SU-DHL-6 (cell line): ENCODE measurements around the gene PTPRN2.

Experiments used
- H2AFZ ChIP-seq: fragments of 200-600 bp; sonication (generic); 2 replicates; pipeline ENCODE4 v1.6.1; 2014; ENCODE audit warnings: low read depth, mild to moderate bottlenecking, moderate library complexity, mixed read lengths, antibody characterized with exemption, low read length; ENCODE audit not compliant: severe bottlenecking
- H3F3A ChIP-seq: fragments of 200-600 bp; shearing (Covaris generic); 2 replicates; pipeline ENCODE4 v1.6.0; 2016; ENCODE audit warnings: antibody characterized with exemption, mild to moderate bottlenecking; ENCODE audit not compliant: insufficient read depth
- H3K27ac ChIP-seq: fragments of 200-600 bp; sonication (generic); 2 replicates; pipeline ENCODE4 v1.5.1; 2016; ENCODE audit warnings: low read depth, mild to moderate bottlenecking, low read length, moderate library complexity, mixed read lengths
- H3K27me3 ChIP-seq: fragments of 200-600 bp; sonication (generic), shearing (Covaris generic); 2 replicates; pipeline ENCODE4 v1.6.0; 2014; ENCODE audit warnings: mild to moderate bottlenecking, low read length
- H3K36me3 ChIP-seq: fragments of 200-600 bp; sonication (generic); 2 replicates; pipeline ENCODE4 v1.6.1; 2014; ENCODE audit warnings: mild to moderate bottlenecking, low read length, mixed read lengths
- H3K4me2 ChIP-seq: fragments of 300-600, 200-600 bp; shearing (Covaris generic), sonication (generic); 2 replicates; pipeline ENCODE4 v1.6.0; 2014; ENCODE audit warnings: low read length, low read depth, mild to moderate bottlenecking; ENCODE audit not compliant: poor library complexity, severe bottlenecking
- H3K4me3 ChIP-seq: fragments of 200-600 bp; sonication (generic); 2 replicates; pipeline ENCODE4 v1.5.1; 2014; ENCODE audit warnings: antibody characterized with exemption, low read length, mild to moderate bottlenecking, mixed read lengths; ENCODE audit not compliant: insufficient read depth, poor library complexity, severe bottlenecking
- H3K79me2 ChIP-seq: fragments of 200-600 bp; sonication (generic); 2 replicates; pipeline ENCODE4 v1.6.1; 2014; ENCODE audit warnings: mild to moderate bottlenecking, low read length, moderate library complexity; ENCODE audit not compliant: insufficient read depth
- H3K9ac ChIP-seq: fragments of 200-600 bp; sonication (generic); 2 replicates; pipeline ENCODE4 v1.7.0; 2014; ENCODE audit warnings: mild to moderate bottlenecking, low read length
- H3K9me2 ChIP-seq: fragments of 200-600 bp; sonication (generic); replicated peaks from 2 replicates; pipeline ENCODE4 v1.6.1; 2014; ENCODE audit warnings: low read length; ENCODE audit not compliant: insufficient read depth
- H3K9me3 ChIP-seq: fragments of 200-600 bp; sonication (generic); 2 replicates; pipeline ENCODE4 v1.6.1; 2014; ENCODE audit warnings: low read length, mixed read lengths; ENCODE audit not compliant: insufficient read depth
- H4K20me1 ChIP-seq: fragments of 200-600 bp; sonication (generic); 2 replicates; pipeline ENCODE4 v1.6.1; 2014; ENCODE audit warnings: low read depth, mild to moderate bottlenecking, antibody characterized with exemption, low read length, moderate library complexity, mixed read lengths
- EZH2phosphoT487 ChIP-seq: fragments of 200-600 bp; sonication (generic), shearing (Covaris generic); conservative IDR thresholded peaks from 2 replicates; pipeline ENCODE4 v1.6.1; 2018; ENCODE audit warnings: mild to moderate bottlenecking, antibody characterized with exemption, low read length, moderate library complexity, mixed read lengths
- TF ChIP-seq, protein P1 (sequence below): fragments of 200-600 bp; sonication (generic); IDR thresholded peaks from one replicate; pipeline ENCODE4 v1.5.1; 2017; ENCODE audit warnings: antibody characterized with exemption, mild to moderate bottlenecking, low read length, moderate library complexity; ENCODE audit not compliant: insufficient read depth, poor library complexity, severe bottlenecking

The PTPRN2 gene

DNA sequence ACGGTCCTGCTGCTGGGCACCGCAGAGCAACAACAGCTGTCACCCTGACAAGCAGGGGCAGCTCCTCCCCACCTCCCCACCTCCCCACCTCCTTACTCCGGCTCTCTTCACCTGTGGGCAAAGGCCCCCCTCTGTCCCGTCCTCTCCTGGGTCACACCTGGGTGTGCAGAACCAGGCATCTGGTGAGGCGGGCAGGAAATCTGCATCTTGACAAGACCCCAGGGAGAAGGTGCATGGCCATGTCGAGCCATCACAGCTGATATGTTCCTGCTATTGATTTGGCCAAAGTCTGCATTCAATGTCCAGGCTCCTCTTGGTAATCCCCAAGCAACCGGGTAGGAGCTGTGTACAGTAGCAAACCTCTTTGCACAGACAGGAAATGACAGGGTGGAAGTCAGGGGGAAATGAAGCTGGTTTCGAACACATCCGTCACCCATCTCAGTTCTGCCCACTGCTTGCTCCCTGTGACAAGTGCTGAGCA, 696.7 kb downstream of the PTPRN2 start:
- Histone ChIP-seq H3K4me2 (no peak overlapping the region), H3K27ac (no peak overlapping the region), H2AFZ (no peak overlapping the region), H3K9ac (no peak overlapping the region), H4K20me1 (no peaks in the 10 kb centered on the region), H3F3A (no peaks in the 10 kb centered on the region), H3K9me2 (no peaks in the 10 kb centered on the region), H3K4me3 (no peak overlapping the region), H3K27me3 (no peaks in the 10 kb centered on the region), H3K79me2 (no peaks in the 10 kb centered on the region), H3K36me3 (no peaks in the 10 kb centered on the region), H3K9me3 (no peaks in the 10 kb centered on the region)
- TF ChIP-seq EZH2phosphoT487: no peak
- TF ChIP-seq, protein P1, sequence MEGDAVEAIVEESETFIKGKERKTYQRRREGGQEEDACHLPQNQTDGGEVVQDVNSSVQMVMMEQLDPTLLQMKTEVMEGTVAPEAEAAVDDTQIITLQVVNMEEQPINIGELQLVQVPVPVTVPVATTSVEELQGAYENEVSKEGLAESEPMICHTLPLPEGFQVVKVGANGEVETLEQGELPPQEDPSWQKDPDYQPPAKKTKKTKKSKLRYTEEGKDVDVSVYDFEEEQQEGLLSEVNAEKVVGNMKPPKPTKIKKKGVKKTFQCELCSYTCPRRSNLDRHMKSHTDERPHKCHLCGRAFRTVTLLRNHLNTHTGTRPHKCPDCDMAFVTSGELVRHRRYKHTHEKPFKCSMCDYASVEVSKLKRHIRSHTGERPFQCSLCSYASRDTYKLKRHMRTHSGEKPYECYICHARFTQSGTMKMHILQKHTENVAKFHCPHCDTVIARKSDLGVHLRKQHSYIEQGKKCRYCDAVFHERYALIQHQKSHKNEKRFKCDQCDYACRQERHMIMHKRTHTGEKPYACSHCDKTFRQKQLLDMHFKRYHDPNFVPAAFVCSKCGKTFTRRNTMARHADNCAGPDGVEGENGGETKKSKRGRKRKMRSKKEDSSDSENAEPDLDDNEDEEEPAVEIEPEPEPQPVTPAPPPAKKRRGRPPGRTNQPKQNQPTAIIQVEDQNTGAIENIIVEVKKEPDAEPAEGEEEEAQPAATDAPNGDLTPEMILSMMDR: no peak

DNA sequence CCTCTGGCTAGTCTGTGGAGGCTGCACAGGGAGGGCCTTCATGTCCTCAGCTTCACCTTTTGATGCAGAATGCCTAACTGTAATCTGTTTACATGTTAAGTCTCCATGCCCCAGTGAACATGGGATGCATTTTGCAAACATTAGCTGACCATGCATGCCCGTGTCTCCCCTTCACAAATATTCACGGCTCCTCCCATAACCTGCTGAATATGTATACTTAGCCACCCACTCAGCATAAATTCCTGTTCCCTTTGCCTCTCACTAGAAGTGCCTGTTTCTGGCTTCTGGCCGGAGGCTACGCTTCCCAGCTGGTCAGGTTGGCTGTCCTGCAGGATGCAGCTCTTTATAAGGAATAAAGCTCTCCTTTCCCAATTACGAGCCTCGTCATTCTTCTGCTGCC, 698.1 kb downstream of the PTPRN2 start:
- Histone ChIP-seq H3K27me3 (no peaks in the 10 kb centered on the region), H3K79me2 (no peaks in the 10 kb centered on the region), H3K4me3 (no peak overlapping the region), H3K9ac (no peak overlapping the region), H3K4me2 (no peak overlapping the region), H3F3A (no peaks in the 10 kb centered on the region), H3K9me2 (no peaks in the 10 kb centered on the region), H3K27ac (no peak overlapping the region), H3K36me3 (no peaks in the 10 kb centered on the region), H3K9me3 (no peaks in the 10 kb centered on the region), H2AFZ (no peak overlapping the region), H4K20me1 (no peaks in the 10 kb centered on the region)
- no peak for TF ChIP-seq EZH2phosphoT487
- TF ChIP-seq, protein P1: no peak

DNA sequence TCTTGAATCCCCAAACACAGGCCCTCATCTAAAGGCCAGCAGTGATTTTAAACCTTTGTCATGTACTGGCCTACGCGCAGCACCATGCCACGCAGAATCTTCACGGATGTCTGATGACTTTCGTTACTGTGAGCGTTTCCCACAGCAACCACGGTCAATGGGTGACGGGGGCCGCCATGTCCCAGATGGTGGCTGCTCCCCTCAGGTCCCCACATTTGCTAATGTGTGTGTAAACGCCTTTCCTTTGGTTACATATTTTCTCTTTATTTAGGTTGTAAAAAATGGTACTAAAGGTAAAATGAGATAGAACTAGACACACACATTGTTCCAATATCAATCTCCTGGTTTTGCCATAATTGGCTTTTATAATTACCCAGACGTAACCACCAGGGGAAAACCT, 699.0 kb downstream of the PTPRN2 start:
- TF ChIP-seq, protein P1: no peak
- no peak for TF ChIP-seq EZH2phosphoT487

More for the DNA sequence above, 699.0 kb downstream of the PTPRN2 start:
- no peaks in the 10 kb centered on the region for H4K20me1 ChIP-seq
- no peak overlapping the region for H3K4me2 ChIP-seq
- H3K27ac ChIP-seq: no peak overlapping the region
- H3F3A ChIP-seq: no peaks in the 10 kb centered on the region
- H3K36me3 ChIP-seq: no peaks in the 10 kb centered on the region
- H3K9me2 ChIP-seq: no peaks in the 10 kb centered on the region
- H3K4me3 ChIP-seq: no peak overlapping the region
- no peaks in the 10 kb centered on the region for H3K79me2 ChIP-seq
- no peak overlapping the region for H3K9ac ChIP-seq
- H2AFZ ChIP-seq: no peak overlapping the region
- H3K9me3 ChIP-seq: peaks cover 4% of the 10 kb centered on the region; the same call in 1 of the 2 replicates
- no peaks in the 10 kb centered on the region for H3K27me3 ChIP-seq
